K562 (cell line): Measurements from ENCODE around the gene GNAQ. TPM values are rescaled to one million over a fixed set of nuclear protein-coding genes. Genes with fewer than 3 reads are reported as not detected.

Source experiments
- ATAC-seq: fragments of 200-7000 bp; cut with Tn5 transposase; 3 replicates; pipeline ENCODE4 v1.9.1; 2020; ENCODE audit warnings: moderate library complexity
- BruUV-seq: library from RNA; stranded (reverse); fragments of 400-500 nt; replicated peaks from 2 replicates; lab custom pipeline; 2021; lab: Mats Ljungman, UMichigan
- CTCF ChIA-PET: fragments of 300-600 bp; formaldehyde crosslinking; extraction: SDS; loops from one replicate; lab custom pipeline; 2021; ENCODE audit warnings: low intra/inter-chr PET ratio; lab: Yijun Ruan, JAX
- POLR2A ChIA-PET: fragments of 300-600, 350-650 bp; sonication (Branson Sonifier 250); formaldehyde crosslinking; extraction: SDS; loops from one replicate; lab custom pipeline; 2021; ENCODE audit warnings: antibody characterized with exemption, inconsistent platforms; lab: Yijun Ruan, JAX
- DNase-seq, 4 experiments: peaks; one replicate each; pipeline versions ENCODE4 v3.0.0 to v3.0.0-alpha.2; 2011 to 2018; ENCODE audit warnings: low spot score in 3 of 4, mixed read lengths in 3 of 4; ENCODE audit errors: extremely low read depth in 1 of 4
- FAIRE-seq: peaks from 2 replicates; lab custom pipeline; 2011; peaks lifted over from hg19 to GRCh38; lab: Jason Lieb, UNC
- H2AFZ ChIP-seq: 2 replicates; pipeline ENCODE4 v1.6.0; 2011; ENCODE audit warnings: low read depth, low read length, control low read depth, inconsistent platforms
- H3K27ac ChIP-seq: fragments of 200-600 bp; 3 replicates; pipeline ENCODE4 v1.8.0; 2011; ENCODE audit warnings: low read depth, mild to moderate bottlenecking, control low read depth, inconsistent platforms, low read length, moderate library complexity, mixed read lengths; ENCODE audit errors: extremely low read depth
- H3K27me3 ChIP-seq, 2 experiments: fragments of 300-600 bp in 1 of 2; 2 replicates in 1 of 2; 3 replicates in 1 of 2; pipeline versions ENCODE4 v1.6.0 to v1.8.0; 2011; ENCODE audit warnings: inconsistent platforms in 2 of 2, low read length in 2 of 2, mild to moderate bottlenecking in 1 of 2, mixed read lengths in 1 of 2, moderate library complexity in 1 of 2; ENCODE audit not compliant: control insufficient read depth in 2 of 2, insufficient read depth in 2 of 2
- H3K36me3 ChIP-seq: fragments of 300-600 bp; 3 replicates; pipeline ENCODE4 v1.8.0; 2011; ENCODE audit warnings: mild to moderate bottlenecking, low read length, inconsistent platforms; ENCODE audit not compliant: control insufficient read depth, insufficient read depth
- H3K4me1 ChIP-seq, 2 experiments: fragments of 200-600 bp in 1 of 2; replicated peaks in 1 of 2; 2 replicates in 1 of 2; 3 replicates in 1 of 2; pipeline versions ENCODE4 v1.5.1 to v1.8.0; 2011; ENCODE audit warnings: inconsistent platforms in 2 of 2, low read length in 2 of 2, mild to moderate bottlenecking in 1 of 2, mixed read lengths in 1 of 2, moderate library complexity in 1 of 2; ENCODE audit not compliant: control insufficient read depth in 2 of 2, insufficient read depth in 2 of 2
- H3K4me2 ChIP-seq: 2 replicates; pipeline ENCODE4 v1.6.1; 2011; ENCODE audit warnings: low read length, control low read depth, inconsistent platforms, mixed read lengths; ENCODE audit not compliant: insufficient read depth
- H3K4me3 ChIP-seq: fragments of 200-600 bp; sonication (generic), shearing (Covaris generic); 2 replicates; pipeline ENCODE4 v1.5.1; 2016; ENCODE audit warnings: control low read depth, inconsistent platforms
- H3K79me2 ChIP-seq: fragments of 200-600 bp; 3 replicates; pipeline ENCODE4 v1.8.0; 2011; ENCODE audit warnings: low read length, inconsistent platforms; ENCODE audit not compliant: control insufficient read depth, insufficient read depth
- H3K9ac ChIP-seq, 2 experiments: 2 replicates each; pipeline versions ENCODE4 v1.6.0 to v1.6.1; 2011; ENCODE audit warnings: low read depth in 2 of 2, low read length in 2 of 2, control low read depth in 1 of 2, inconsistent platforms in 1 of 2, mild to moderate bottlenecking in 1 of 2, mixed read lengths in 1 of 2; ENCODE audit not compliant: insufficient read depth in 1 of 2
- H3K9me1 ChIP-seq: one replicate; pipeline ENCODE4 v1.6.0; 2011; ENCODE audit warnings: inconsistent platforms, mild to moderate bottlenecking, low read length, moderate library complexity; ENCODE audit not compliant: control insufficient read depth, insufficient read depth
- H3K9me3 ChIP-seq: replicated peaks from 2 replicates; pipeline ENCODE4 v1.5.1; 2011; ENCODE audit warnings: low read depth, low read length, inconsistent platforms; ENCODE audit not compliant: control insufficient read depth, insufficient read depth
- H4K20me1 ChIP-seq: replicated peaks from 2 replicates; pipeline ENCODE4 v1.6.1; 2011; ENCODE audit warnings: low read length, inconsistent platforms, mixed read lengths; ENCODE audit not compliant: control insufficient read depth, insufficient read depth
- BACH1 ChIP-seq: fragments of 200-800 bp; sonication (Bioruptor generic); IDR thresholded peaks from 2 replicates; pipeline ENCODE4 v1.6.1; 2016; ENCODE audit warnings: missing genetic modification characterization, missing compliant biosample characterization
- DPF2 ChIP-seq: fragments of 450-650 bp; IDR thresholded peaks from 2 replicates; pipeline ENCODE4 v1.6.1; 2016
- HNRNPUL1 ChIP-seq: fragments of 200-400 bp; formaldehyde crosslinking; IDR thresholded peaks from 2 replicates; pipeline ENCODE4 v1.6.1; 2017; ENCODE audit warnings: low read length
- KAT8 ChIP-seq: fragments of 450-650 bp; IDR thresholded peaks from 2 replicates; pipeline ENCODE4 v1.6.1; 2016; ENCODE audit warnings: low read depth, mild to moderate bottlenecking
- MEF2A ChIP-seq: IDR thresholded peaks from 2 replicates; pipeline ENCODE4 v1.6.1; 2011; ENCODE audit warnings: low read depth, mild to moderate bottlenecking, low read length, moderate library complexity; ENCODE audit not compliant: control insufficient read depth
- MEF2D ChIP-seq: conservative IDR thresholded peaks from 2 replicates; pipeline ENCODE4 v1.6.1; 2016; ENCODE audit warnings: low read depth, missing genetic modification characterization, missing compliant biosample characterization
- NFE2 ChIP-seq: IDR thresholded peaks from 2 replicates; pipeline ENCODE4 v1.6.1; 2014; ENCODE audit warnings: antibody characterized with exemption, low read depth
- NFIC ChIP-seq: fragments of 450-650 bp; IDR thresholded peaks from 2 replicates; pipeline ENCODE4 v1.6.1; 2017; ENCODE audit warnings: mild to moderate bottlenecking, inconsistent platforms
- NR1H2 ChIP-seq: sonication (generic); formaldehyde crosslinking; IDR thresholded peaks from 2 replicates; pipeline ENCODE4 v1.4.0; 2020; ENCODE audit warnings: mild to moderate bottlenecking, missing genetic modification reagents
- PRDM10 ChIP-seq: fragments of 450-650 bp; IDR thresholded peaks from 2 replicates; pipeline ENCODE4 v1.6.1; 2018; ENCODE audit not compliant: partially characterized antibody
- SMAD1 ChIP-seq: fragments of 150-350 bp; IDR thresholded peaks from 2 replicates; pipeline ENCODE4 v1.6.1; 2014; ENCODE audit warnings: low read length, low read depth; ENCODE audit not compliant: partially characterized antibody
- SMAD4 ChIP-seq: fragments of 250-450 bp; sonication (Bioruptor Pico); conservative IDR thresholded peaks from 2 replicates; pipeline ENCODE4 v1.8.0; 2021; ENCODE audit warnings: inconsistent platforms, mild to moderate bottlenecking, moderate library complexity
- SMARCA4 ChIP-seq: fragments of 450-650 bp; IDR thresholded peaks from 2 replicates; pipeline ENCODE4 v1.6.1; 2016
- SREBF1 ChIP-seq: fragments of 150-350 bp; IDR thresholded peaks from 2 replicates; pipeline ENCODE4 v1.6.1; 2014; ENCODE audit warnings: antibody characterized with exemption, low read depth, low read length, borderline replicate concordance
- SREBF2 ChIP-seq: sonication (generic); formaldehyde crosslinking; IDR thresholded peaks from 2 replicates; pipeline ENCODE4 v1.4.0; 2020; ENCODE audit warnings: mild to moderate bottlenecking, missing genetic modification reagents
- ZNF121 ChIP-seq: sonication (generic); formaldehyde crosslinking; conservative IDR thresholded peaks from 2 replicates; pipeline ENCODE4 v1.8.0; 2022; ENCODE audit warnings: missing genetic modification reagents
- ZNF175 ChIP-seq: fragments of 200-800 bp; sonication (Bioruptor generic); IDR thresholded peaks from 2 replicates; pipeline ENCODE4 v1.6.1; 2016; ENCODE audit warnings: low read depth, mild to moderate bottlenecking, missing genetic modification characterization, missing compliant biosample characterization
- ZNF277 ChIP-seq: fragments of 250-450 bp; sonication (Bioruptor Pico); IDR thresholded peaks from 2 replicates; pipeline ENCODE4 v1.8.0; 2022; ENCODE audit warnings: inconsistent platforms, mild to moderate bottlenecking, moderate library complexity, borderline replicate concordance
- ZNF324 ChIP-seq: fragments of 250-450 bp; sonication (Bioruptor Pico); IDR thresholded peaks from 2 replicates; pipeline ENCODE4 v1.4.0; 2020; ENCODE audit warnings: mild to moderate bottlenecking
- ZNF384 ChIP-seq: IDR thresholded peaks from 2 replicates; pipeline ENCODE4 v1.6.1; 2012; ENCODE audit warnings: low read depth, low read length, improper control_type of control experiment
- in situ Hi-C: fragments of 300-500 bp; cut with MboI; formaldehyde crosslinking; loops from 4 replicates; pipeline ENCODE4 v1.15.0; 2018; ENCODE audit warnings: inconsistent platforms, mixed read lengths
- intact Hi-C: fragments of 100-400 bp; cut with micrococcal nuclease; formaldehyde crosslinking; loops from 2 replicates; pipeline ENCODE4 v1.14.2; 2022
- polyA plus RNA-seq, 8 experiments: library from polyadenylated mRNA; depleted of rRNA in 4 of 8; stranded (reverse) in 5 of 8; unstranded in 3 of 8; fragments of >200 nt; fragmentation: Nextera tagmentation in 2 of 8; fragmentation: Illumina TruSeq in 1 of 8; extraction: Ambion mirVana in 2 of 8; extraction: Trizol in 1 of 8; gene quantifications; 2 replicates each; pipeline versions ENCODE4 v1.2.1 to v1.2.3, GENCODE V29; 2011 to 2014; ENCODE audit warnings: inconsistent platforms in 1 of 8, missing spikeins in 1 of 8
- total RNA-seq, 7 experiments: library from RNA; depleted of rRNA in 6 of 7; stranded (reverse); fragments of >200 nt in 6 of 7; fragmentation: Illumina TruSeq in 2 of 7; extraction: Trizol in 2 of 7; gene quantifications; 2 replicates each; pipeline versions ENCODE4 v1.2.1 to v1.2.3, GENCODE V29; 2011 to 2021; ENCODE audit warnings: low replicate concordance in 1 of 7

The GNAQ gene
- total and polyA plus RNA-seq, 9 of the 15 experiments (the other 6 are each of a cell fraction or from before 2014, with no cell fraction given), result 4.8 to 27.9 (median 17.5) TPM

GRCh38 chr9:78011049-78011448 is 20.6 kb downstream of the GNAQ start:
- ATAC-seq (peak; percentile 32; the same call in 2 of the 3 replicates), DNase-seq (no peak), FAIRE-seq (no peak)
- CTCF ChIA-PET, result no interaction called here
- Histone ChIP-seq H3K27me3 (no peaks in the 10 kb centered on the region), H3K36me3 (peaks cover 3% of the 10 kb centered on the region; the same call in 1 of the 3 replicates), H3K79me2 (peaks cover 98% of the 10 kb centered on the region), H3K9me3 (no peaks in the 10 kb centered on the region), H3K4me1 (peaks cover 0 to 36% of the 10 kb centered on the region in 2 experiments; a peak in 4 of 5 replicates), H2AFZ (no peak overlapping the region), H3K9me1 (no peaks in the 10 kb centered on the region), H3K27ac (peak overlapping the region; percentile 37; the same call in 1 of the 3 replicates), H3K9ac (no peak overlapping the region), H3K4me2 (peak overlapping the region; percentile 10; the same call in 1 of the 2 replicates), H4K20me1 (no peaks in the 10 kb centered on the region; the same call in 1 of the 2 replicates), H3K4me3 (no peak overlapping the region)
- intact Hi-C loops (no loop called here), in situ Hi-C loops (no loop called here)
- BruUV-seq, result no TSS peak
- TF ChIP-seq MEF2D (tag) (peak; percentile 66; the same call in 1 of the 2 replicates), SREBF1 (no peak), HNRNPUL1 (no peak), SMARCA4 (no peak), ZNF277 (no peak), SMAD4 (CRISPR knock-in tag) (no peak), BACH1 (tag) (no peak), NFE2 (no peak), ZNF121 (CRISPR knock-in tag) (no peak), MEF2A (peak; percentile 73; the same call in 1 of the 2 replicates), ZNF384 (no peak), SMAD1 (no peak), SREBF2 (CRISPR knock-in tag) (no peak), NFIC (no peak), PRDM10 (peak; percentile 24), ZNF324 (CRISPR knock-in tag) (no peak), ZNF175 (CRISPR knock-in tag) (no peak), NR1H2 (no peak), DPF2 (no peak), KAT8 (no peak)
- POLR2A ChIA-PET, result interaction anchor here (1.4 kb wide), 1 partner anchor 8 kb away, joined by 3 read pairs; no protein-coding TSS in a partner anchor
